GM12875 (cell line): ENCODE data around the gene CNTN5.
"Not testable (repeated sequence)": the region's sequence is repeated elsewhere in the genome, so short reads cannot be mapped to it uniquely, and the experiment has no call there.

Source experiments
- H3K4me3 ChIP-seq: one replicate; pipeline ENCODE4 v1.5.1; 2011; ENCODE audit warnings: low read depth, low read length, control low read depth
- TF ChIP-seq, protein P1 (sequence below): IDR thresholded peaks from 2 replicates; pipeline ENCODE4 v1.5.1; 2011; ENCODE audit warnings: low read depth, mild to moderate bottlenecking, control low read depth, inconsistent platforms, low read length, moderate library complexity, borderline replicate concordance; ENCODE audit not compliant: insufficient read depth

The CNTN5 gene

DNA sequence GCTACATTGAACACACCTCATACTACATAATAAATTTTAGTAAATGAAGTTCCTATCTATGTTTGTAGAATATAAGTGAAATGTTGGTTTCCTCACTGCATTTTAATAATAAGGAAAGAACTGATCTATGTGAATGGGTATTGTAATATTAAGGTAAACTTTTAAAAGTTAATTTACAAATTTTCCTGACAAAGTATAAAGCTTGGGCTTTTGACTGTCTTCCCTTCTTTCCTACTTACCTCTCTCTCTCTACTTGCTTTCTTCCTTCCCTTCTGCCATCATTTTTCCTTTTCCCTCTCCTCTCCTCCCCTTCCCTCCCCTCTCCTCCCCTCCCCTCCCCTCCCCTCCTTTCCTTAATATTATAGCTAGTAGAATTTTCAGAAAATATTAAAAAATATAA, 798.2 kb downstream of the CNTN5 start:
- TF ChIP-seq, protein P1, sequence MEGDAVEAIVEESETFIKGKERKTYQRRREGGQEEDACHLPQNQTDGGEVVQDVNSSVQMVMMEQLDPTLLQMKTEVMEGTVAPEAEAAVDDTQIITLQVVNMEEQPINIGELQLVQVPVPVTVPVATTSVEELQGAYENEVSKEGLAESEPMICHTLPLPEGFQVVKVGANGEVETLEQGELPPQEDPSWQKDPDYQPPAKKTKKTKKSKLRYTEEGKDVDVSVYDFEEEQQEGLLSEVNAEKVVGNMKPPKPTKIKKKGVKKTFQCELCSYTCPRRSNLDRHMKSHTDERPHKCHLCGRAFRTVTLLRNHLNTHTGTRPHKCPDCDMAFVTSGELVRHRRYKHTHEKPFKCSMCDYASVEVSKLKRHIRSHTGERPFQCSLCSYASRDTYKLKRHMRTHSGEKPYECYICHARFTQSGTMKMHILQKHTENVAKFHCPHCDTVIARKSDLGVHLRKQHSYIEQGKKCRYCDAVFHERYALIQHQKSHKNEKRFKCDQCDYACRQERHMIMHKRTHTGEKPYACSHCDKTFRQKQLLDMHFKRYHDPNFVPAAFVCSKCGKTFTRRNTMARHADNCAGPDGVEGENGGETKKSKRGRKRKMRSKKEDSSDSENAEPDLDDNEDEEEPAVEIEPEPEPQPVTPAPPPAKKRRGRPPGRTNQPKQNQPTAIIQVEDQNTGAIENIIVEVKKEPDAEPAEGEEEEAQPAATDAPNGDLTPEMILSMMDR: no peak
- no peak overlapping the region for H3K4me3 ChIP-seq

DNA sequence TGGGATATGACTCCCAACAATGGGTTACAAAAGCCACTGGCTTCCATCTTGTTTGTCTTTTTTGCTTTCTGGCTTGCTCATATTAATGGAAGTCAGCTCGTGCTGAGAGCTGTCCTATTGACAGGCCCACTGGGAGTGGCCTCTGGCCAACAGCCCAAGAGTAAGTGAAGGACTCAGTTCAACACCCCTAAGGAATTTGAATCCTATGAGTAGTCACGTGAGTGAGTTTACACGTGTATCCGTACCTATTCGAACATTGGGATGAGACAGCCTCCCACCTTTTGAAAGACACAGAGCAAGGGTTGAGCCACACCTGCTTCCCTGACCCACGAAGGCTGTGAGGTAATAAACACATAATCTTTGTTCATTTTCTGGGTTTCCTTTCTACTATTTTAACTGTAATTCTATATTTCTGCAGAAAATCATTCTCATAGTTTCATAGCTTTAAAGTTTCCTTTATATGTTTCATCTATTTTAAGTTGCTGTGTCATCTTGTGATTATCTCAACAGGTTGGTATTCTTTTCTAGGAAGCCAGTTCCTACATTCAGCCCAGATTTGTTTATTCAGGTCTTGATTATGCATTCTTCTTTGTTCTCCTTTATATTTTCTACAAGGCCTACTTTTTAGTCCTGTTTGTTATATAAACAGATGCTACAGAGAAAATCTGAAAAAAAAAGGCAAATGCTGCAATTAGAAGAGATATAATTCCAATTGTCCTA, 802.3 kb downstream of the CNTN5 start:
- TF ChIP-seq, protein P1: no peak
- no peak overlapping the region for H3K4me3 ChIP-seq

DNA sequence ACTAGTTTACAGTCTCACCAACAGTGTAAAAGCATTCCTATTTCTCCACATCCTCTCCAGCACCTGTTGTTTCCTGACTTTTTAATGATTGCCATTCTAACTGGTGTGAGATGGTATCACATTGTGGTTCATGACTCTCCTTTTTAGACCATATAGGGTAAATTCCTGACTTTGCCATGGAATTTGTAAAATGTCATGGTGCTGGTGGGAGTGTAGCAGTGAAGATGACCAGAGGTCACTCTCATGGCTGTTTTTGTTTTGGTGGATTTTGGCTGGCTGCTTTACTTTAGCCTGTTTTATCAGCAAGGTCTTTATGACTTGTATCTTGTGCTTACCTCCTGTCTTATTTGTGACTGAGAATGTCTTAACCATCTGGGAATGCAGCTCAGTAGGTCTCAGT, 816.0 kb downstream of the CNTN5 start:
- not testable (repeated sequence) for H3K4me3 ChIP-seq

DNA sequence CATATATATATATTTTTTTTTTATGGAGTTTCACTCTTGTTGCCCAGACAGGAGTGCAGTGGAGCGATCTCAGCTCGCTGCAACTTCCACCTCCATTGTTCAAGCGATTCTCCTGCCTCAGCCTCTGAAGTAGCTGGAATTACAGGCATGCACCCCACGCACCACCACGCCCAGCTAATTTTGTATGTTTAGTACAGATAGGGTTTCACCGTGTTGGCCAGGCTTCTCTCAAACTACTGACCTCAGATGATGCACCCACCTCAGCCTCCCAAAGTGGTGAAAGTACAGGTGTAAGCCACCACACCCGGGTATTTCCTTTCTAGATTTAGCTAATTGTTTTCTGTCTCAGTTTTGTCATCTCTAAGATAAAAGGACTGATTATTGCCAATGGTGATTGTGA, 821.1 kb downstream of the CNTN5 start:
- no peak overlapping the region for H3K4me3 ChIP-seq
- TF ChIP-seq, protein P1: no peak

DNA sequence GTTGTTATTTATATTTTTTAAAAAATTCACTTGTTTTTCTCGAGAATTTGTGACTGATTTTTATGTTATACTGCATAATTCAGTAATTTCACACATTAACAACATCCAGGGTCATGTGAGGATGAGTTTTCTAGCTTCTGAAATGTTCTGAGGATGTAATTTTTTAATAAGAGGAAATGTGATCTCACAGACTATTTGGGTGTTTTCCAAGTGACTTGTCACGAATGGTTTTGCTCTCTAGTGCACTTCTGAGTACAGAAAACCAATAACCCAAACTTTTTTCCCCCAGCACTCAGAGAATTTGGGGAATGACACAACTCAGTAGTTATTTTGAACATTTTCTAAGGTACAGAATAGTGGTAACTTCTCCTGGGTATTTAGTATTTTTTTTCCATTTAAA, 845.2 kb downstream of the CNTN5 start:
- TF ChIP-seq, protein P1: no peak
- no peak overlapping the region for H3K4me3 ChIP-seq

DNA sequence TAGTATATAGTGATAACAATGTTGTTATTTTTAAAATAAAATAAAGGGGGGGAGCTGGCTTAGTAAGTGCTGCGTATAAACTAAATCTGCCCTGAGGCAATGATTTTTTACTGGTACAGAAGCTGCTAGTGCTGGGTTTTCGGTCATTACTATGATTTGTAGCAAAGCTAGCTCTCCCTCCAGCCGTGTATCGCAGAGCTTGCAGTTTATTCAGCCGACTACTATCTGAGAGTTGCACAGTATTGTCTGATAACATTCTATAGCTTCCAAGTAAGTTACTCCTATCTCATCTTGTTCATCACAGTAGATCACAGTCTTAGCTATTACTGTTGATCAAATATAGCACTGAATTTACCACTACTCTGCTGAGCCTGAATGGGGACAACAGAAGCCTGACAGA, 860.9 kb downstream of the CNTN5 start:
- TF ChIP-seq, protein P1: no peak
- H3K4me3 ChIP-seq: no peak overlapping the region

DNA sequence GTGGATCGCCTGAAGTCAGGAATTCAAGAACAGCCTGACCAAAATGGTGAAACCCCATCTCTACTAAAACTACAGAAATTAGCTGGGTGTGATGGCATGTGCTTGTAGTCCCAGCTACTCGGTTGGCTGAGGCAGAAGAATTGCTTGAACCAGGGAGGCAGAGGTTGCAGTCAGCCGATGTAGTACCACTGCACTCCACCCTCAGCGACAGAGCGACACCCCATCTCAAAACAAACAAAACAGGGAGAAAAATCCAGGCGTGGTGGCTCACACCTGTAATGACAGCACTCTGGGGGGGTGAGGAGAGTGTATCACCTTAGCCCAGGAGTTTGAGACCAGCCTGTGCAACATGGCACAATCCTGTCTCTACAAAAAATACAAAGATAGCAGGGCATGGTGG, 864.0 kb downstream of the CNTN5 start:
- TF ChIP-seq, protein P1: no peak
- no peak overlapping the region for H3K4me3 ChIP-seq
